ENCODE data around the gene ZNF460.
"Not testable (repeated sequence)": the region's sequence is repeated elsewhere in the genome, so short reads cannot be mapped to it uniquely, and the experiment has no call there.

Gene ZNF460
- 112 to 118 reads per million in 2 experiments for total RNA-seq

GRCh38 chr19:57280165-57280961 is at the start of gene ZNF460:
Gene ZNF460, plus strand, starts transcription at chr19:57280485. Its CDS starts 322 bp downstream, at chr19:57280807.
- peak; percentile 92 for DNase-seq (ENCODE audit: low read depth)

GRCh38 chr19:57231686-57232085 is 48.6 kb upstream of the ZNF460 start:
- DNase-seq (ENCODE audit: low read depth) = no peak

DNA sequence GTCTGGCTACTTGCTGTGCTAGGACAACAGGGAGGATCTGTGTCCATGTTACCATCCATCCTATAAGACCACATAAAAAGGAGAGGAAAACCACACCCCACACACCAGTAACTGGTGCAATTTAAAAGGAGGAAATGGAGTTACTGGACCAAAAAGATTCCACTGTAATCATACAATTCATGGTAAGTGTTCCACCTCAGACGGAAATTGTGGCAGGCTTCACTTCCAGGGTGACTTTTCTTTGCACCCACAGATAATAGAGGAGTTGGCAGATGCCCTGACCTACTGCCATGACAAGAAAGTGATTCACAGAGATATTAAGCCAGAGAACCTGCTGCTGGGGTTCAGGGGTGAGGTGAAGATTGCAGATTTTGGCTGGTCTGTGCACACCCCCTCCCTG is 47.1 kb upstream of the ZNF460 start:
- no peak for DNase-seq (ENCODE audit: low read depth)

- DNase-seq (ENCODE audit: low read depth) = no peak
Observed at GRCh38 chr19:57239982-57240310, 40.3 kb upstream of the ZNF460 start.

DNA sequence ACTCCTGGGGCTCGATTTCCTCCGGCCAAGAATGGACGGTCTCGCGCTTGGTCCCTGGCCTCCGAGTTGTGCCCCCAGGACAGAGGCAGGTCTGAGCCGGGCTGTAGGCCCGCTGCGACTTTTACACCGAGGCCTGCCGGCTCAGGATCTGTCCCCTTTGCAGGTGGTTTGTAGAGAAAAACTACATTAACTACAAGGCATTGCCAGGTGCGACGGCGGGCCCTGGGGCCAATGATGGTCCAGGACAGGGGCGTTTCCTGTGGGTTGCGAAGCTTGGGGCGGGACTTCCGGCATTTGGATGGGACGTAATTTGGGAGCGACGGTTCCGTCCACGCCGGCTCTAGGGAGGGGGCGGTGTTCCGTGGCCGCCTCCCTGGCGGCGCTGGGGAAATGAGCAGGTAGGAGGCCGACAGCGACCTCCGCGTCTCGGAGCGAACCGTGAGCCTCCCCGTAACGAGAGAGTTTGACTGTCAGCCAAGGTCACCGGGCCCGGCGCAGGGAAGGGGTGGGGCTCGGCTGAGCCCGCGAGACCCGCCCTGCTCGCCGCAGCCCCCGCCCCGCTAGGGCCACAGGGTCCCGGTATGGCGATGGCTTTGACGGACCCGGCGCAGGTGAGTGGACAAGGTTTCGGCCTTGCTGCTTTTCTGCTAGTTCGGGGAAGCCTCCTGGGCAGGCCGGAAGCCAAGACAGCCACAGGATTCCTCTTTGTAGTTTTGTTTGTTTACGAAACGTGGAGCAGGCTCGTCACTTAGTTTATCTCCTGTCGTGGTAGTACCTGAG is 39.8 kb upstream of the ZNF460 start, which contains the start of gene ZNF805:
TSS of gene ZNF805 (plus strand) at position 322 of the 780 bp plus-strand sequence. CDS start at position 582, 260 bp downstream.
- peak; percentile 96 for DNase-seq (ENCODE audit: low read depth)

DNA sequence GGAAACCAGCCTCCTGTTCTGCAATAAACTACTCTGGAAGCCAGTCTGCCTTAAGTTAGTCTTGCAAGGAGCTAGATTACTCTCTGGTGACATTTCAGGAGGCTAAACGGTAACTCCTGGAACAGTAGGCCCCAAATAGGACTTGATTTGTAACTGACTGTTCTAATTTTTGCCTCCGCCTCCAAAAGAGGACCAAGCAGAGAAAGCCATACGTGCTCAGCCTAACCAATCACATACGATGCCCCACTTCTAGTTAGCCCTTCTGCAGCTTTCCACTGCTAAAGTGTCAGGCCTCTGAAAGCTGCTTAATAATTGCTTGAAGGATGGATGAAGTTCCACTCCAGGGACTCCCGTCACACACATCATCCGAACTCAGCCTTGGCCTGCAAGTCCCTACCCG is 39.1 kb upstream of the ZNF460 start:
- no peak for DNase-seq (ENCODE audit: low read depth)

- no peak for DNase-seq (ENCODE audit: low read depth)
Observed at GRCh38 chr19:57242821-57243220, 37.5 kb upstream of the ZNF460 start.

GRCh38 chr19:57244513-57244912 is 35.8 kb upstream of the ZNF460 start:
- DNase-seq (ENCODE audit: low read depth) = no peak

GRCh38 chr19:57245066-57245465 is 35.2 kb upstream of the ZNF460 start:
- no peak for DNase-seq (ENCODE audit: low read depth)

DNA sequence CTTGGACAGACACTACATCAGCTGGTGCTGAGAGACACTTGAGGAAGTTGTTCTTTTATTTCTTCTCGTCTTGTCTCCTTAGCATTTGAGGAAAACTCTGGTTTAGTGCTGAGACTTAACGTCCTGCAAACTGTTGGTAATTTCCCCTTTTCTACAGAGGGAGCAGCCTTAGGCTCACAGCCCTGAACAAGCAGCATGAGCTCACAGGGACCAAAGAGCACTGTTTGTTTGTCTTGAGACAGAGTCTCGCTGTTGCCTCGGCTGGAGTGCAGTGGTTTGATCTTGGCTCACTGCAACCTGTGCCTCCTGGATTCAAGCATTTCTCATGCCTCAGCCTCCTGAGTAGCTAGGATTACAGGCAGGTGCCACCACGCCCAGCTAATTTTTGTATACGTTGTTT is 34.3 kb upstream of the ZNF460 start:
- no peak for DNase-seq (ENCODE audit: low read depth)

- DNase-seq (ENCODE audit: low read depth) = no peak
Observed at GRCh38 chr19:57248646-57249045, 31.6 kb upstream of the ZNF460 start.

- no peak for DNase-seq (ENCODE audit: low read depth)
Observed at GRCh38 chr19:57249329-57249728, 31.0 kb upstream of the ZNF460 start.

DNA sequence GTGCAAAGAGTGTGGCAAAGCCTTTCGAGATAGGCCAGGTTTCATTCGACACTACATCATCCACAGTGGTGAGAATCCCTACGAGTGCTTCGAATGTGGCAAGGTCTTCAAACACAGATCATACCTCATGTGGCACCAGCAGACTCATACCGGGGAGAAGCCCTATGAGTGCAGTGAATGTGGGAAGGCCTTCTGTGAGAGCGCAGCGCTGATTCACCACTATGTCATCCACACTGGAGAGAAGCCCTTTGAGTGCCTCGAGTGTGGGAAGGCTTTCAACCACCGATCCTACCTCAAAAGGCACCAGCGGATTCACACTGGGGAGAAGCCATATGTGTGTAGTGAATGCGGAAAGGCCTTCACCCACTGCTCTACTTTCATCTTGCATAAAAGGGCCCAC is 26.5 kb upstream of the ZNF460 start:
- not testable (repeated sequence) for DNase-seq (ENCODE audit: low read depth)

- DNase-seq (ENCODE audit: low read depth) = no peak
Observed at GRCh38 chr19:57262044-57262443, 18.2 kb upstream of the ZNF460 start.

- no peak for DNase-seq (ENCODE audit: low read depth)
Observed at GRCh38 chr19:57263244-57263741, 17.0 kb upstream of the ZNF460 start.

DNA sequence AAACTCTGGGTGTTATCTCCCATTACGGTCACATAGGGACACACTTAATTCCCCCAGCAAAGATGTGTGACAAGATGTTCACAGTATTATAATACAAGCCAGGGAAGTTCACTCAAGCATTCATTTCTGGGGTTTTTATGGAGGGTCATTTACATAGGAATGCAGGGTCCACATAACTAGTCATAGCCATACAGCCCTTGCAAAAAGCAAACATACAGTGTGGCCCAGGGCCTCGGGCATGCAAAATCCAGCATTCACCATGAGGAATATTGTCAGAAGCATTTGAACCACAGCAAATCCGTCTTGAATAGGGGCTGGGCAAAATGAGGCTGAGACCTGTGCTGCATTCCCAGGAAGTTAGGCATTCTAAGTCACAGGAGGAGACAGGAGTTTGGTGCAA is 13.0 kb upstream of the ZNF460 start:
- no peak for DNase-seq (ENCODE audit: low read depth)

DNA sequence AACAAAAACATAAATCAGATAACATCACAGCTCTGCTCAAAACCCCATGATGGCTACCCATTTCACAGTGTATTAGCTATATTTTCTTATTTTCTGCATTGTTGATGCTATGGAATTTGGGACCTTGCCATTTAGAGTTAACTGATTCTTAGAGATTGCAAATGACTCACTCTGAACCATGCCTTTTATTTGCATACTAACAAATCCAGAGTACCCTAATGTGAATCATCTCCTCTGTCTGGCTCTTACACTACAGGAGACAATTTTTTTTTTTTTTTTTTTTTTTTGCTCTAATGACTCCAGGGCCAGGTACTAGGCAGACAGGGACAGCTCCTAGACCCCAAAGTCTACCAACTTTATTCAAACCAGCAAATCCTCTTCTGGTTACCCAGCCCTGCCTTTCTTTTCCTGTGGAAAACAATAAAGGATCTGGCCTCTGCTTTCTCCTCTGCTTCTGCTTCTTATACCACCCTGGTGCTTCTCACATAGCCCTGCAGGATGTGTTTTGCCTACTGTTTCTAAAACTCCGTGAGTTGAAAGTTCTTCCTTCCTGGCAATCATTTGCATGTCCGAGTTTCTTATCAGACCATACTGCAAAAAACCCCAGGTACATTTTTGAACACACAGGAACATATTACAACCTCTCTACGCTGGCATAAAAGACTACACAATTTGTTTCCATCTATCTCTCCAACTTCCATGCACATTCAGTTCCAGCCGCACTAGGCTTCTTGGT is 10.6 kb upstream of the ZNF460 start:
- DNase-seq (ENCODE audit: low read depth) = no peak

DNA sequence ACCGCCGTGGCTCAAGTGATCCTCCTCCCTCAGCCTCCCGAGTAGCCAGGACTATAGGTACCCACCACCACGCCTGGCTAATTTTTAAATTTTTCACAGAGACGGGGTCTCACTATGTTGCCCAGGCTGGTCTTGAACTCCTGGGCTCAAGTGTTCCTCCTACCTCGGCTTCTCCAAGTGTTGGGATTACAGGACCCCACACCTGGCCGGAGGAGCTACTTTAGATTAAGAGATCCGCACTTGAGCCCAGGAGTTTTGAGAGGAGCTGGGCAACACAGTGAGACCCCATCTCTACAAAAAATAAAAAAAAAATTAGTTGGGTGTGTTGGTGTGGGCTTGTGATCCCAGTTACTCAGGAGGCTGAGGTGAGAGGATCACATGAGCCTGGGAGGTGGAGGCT is 9.0 kb upstream of the ZNF460 start:
- DNase-seq (ENCODE audit: low read depth) = no peak

GRCh38 chr19:57273014-57273413 is 7.3 kb upstream of the ZNF460 start:
- no peak for DNase-seq (ENCODE audit: low read depth)

- DNase-seq (ENCODE audit: low read depth) = no peak
Observed at GRCh38 chr19:57276430-57276829, 3.9 kb upstream of the ZNF460 start.

DNA sequence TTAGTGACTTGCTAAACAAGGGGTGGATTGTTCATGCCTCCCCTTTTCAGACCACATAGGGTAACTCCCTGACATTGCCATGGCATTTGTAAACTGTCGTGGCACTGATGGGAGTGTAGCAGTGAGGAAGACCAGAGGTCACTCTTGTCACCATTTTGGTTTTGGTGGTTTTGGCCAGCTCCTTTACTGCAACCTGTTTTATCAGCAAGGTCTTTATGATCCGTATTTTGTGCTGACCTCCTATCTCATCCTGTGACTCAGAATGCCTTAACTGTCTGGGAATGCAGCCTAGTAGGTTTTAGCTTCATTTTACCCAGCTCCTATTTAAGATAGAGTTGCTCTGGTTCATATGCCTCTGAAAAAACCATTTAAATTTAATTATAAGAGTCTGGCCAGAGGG is 1.8 kb upstream of the ZNF460 start:
- DNase-seq (ENCODE audit: low read depth) = not testable (repeated sequence)

- DNase-seq (ENCODE audit: low read depth) = peak; percentile 61
Observed at GRCh38 chr19:57279418-57280164, 694 bp upstream of the ZNF460 start.
